SK-N-SH (cell line): ENCODE results near the gene DGKZ. TPM values are rescaled to one million over a fixed set of nuclear protein-coding genes. Genes with fewer than 3 reads are reported as not detected.

ENCODE experiments used
- CTCF ChIA-PET: fragments of 300-600, 350-600 bp; formaldehyde crosslinking; extraction: SDS; loops from one replicate; lab custom pipeline; 2021; lab: Yijun Ruan, JAX
- POLR2A ChIA-PET: fragments of 350-600 bp; sonication (Branson Sonifier 250); formaldehyde crosslinking; extraction: SDS; loops from one replicate; lab custom pipeline; 2020; ENCODE audit warnings: antibody characterized with exemption, inconsistent platforms; lab: Yijun Ruan, JAX
- DNase-seq: peaks from one replicate; pipeline ENCODE4 v3.0.0; 2012
- H2AFZ ChIP-seq: fragments of 200-600 bp; sonication (generic); 2 replicates; pipeline ENCODE4 v1.8.1; 2016; ENCODE audit warnings: antibody characterized with exemption, mild to moderate bottlenecking, low read depth
- H3F3A ChIP-seq: fragments of 200-600 bp; sonication (generic); replicated peaks from 2 replicates; pipeline ENCODE3; 2016; ENCODE audit warnings: antibody characterized with exemption, mild to moderate bottlenecking; ENCODE audit not compliant: insufficient read depth
- H3K27ac ChIP-seq, 2 experiments: fragments of 200-500 bp in 1 of 2; fragments of 200-600 bp in 1 of 2; sonication (Bioruptor generic) in 1 of 2; sonication (generic), shearing (Covaris generic) in 1 of 2; 2 replicates each; pipeline versions ENCODE4 v1.5.1 to v1.6.1; 2014 to 2016; ENCODE audit warnings: low read depth in 2 of 2, inconsistent platforms in 1 of 2, low read length in 1 of 2, mild to moderate bottlenecking in 1 of 2, mixed read lengths in 1 of 2
- H3K27me3 ChIP-seq: fragments of 200-600 bp; sonication (generic), shearing (Covaris generic); 2 replicates; pipeline ENCODE4 v1.6.1; 2016; ENCODE audit warnings: mixed run types; ENCODE audit not compliant: insufficient read depth
- H3K36me3 ChIP-seq, 2 experiments: fragments of 200-500 bp in 1 of 2; fragments of 200-600 bp in 1 of 2; sonication (Bioruptor generic) in 1 of 2; sonication (generic) in 1 of 2; replicated peaks in 1 of 2; 2 replicates each; pipeline versions ENCODE3 to v1.5.1; 2014 to 2016; ENCODE audit warnings: low read length in 1 of 2, mild to moderate bottlenecking in 1 of 2; ENCODE audit not compliant: insufficient read depth in 2 of 2, control insufficient read depth in 1 of 2
- H3K4me1 ChIP-seq, 2 experiments: fragments of 200-500 bp in 1 of 2; fragments of 200-600 bp in 1 of 2; sonication (Bioruptor generic) in 1 of 2; sonication (generic), shearing (Covaris generic) in 1 of 2; 2 replicates each; pipeline versions ENCODE4 v1.5.1 to v1.6.1; 2014 to 2016; ENCODE audit warnings: low read depth in 1 of 2, low read length in 1 of 2, mixed run types in 1 of 2; ENCODE audit not compliant: insufficient read depth in 2 of 2, control insufficient read depth in 1 of 2
- H3K4me2 ChIP-seq: fragments of 200-600 bp; sonication (generic), shearing (Covaris generic); 2 replicates; pipeline ENCODE4 v1.6.1; 2017; ENCODE audit warnings: mixed run types
- H3K4me3 ChIP-seq, 2 experiments: fragments of 200-500 bp in 1 of 2; fragments of 200-600 bp in 1 of 2; sonication (Bioruptor generic) in 1 of 2; sonication (generic), shearing (Covaris generic) in 1 of 2; 2 replicates each; pipeline versions ENCODE4 v1.5.1 to v1.8.1; 2014 to 2016; ENCODE audit warnings: low read depth in 2 of 2, inconsistent platforms in 1 of 2, low read length in 1 of 2, mild to moderate bottlenecking in 1 of 2, mixed read lengths in 1 of 2, moderate library complexity in 1 of 2
- H3K79me2 ChIP-seq: fragments of 200-600 bp; sonication (generic); 2 replicates; pipeline ENCODE4 v1.8.1; 2017; ENCODE audit warnings: mild to moderate bottlenecking; ENCODE audit not compliant: insufficient read depth
- H3K9ac ChIP-seq: fragments of 200-600 bp; sonication (generic); 2 replicates; pipeline ENCODE4 v1.6.1; 2017; ENCODE audit warnings: mixed run types
- H3K9me2 ChIP-seq: fragments of 200-600 bp; sonication (generic); 2 replicates; pipeline ENCODE4 v1.6.1; 2017; ENCODE audit warnings: mixed run types
- H3K9me3 ChIP-seq: fragments of 200-600 bp; sonication (generic); 2 replicates; pipeline ENCODE4 v1.6.1; 2017; ENCODE audit warnings: mixed run types, mild to moderate bottlenecking, moderate library complexity
- H4K20me1 ChIP-seq: fragments of 200-600 bp; sonication (generic); 2 replicates; pipeline ENCODE4 v1.6.1; 2017; ENCODE audit warnings: mild to moderate bottlenecking, mixed run types; ENCODE audit not compliant: insufficient read depth
- CHD2 ChIP-seq: fragments of 150-350 bp; IDR thresholded peaks from 2 replicates; pipeline ENCODE4 v1.6.1; 2018; ENCODE audit warnings: low read length; ENCODE audit not compliant: partially characterized antibody
- ELF1 ChIP-seq: IDR thresholded peaks from 2 replicates; pipeline ENCODE4 v1.4.0; 2012
- EP300 ChIP-seq, 2 experiments: IDR thresholded peaks; 2 replicates each; pipeline versions ENCODE4 v1.4.0 to v1.6.1; 2012; ENCODE audit warnings: borderline replicate concordance in 1 of 2, low read depth in 1 of 2, low read length in 1 of 2
- EZH2phosphoT487 ChIP-seq: fragments of 200-600 bp; sonication (generic); IDR thresholded peaks from 2 replicates; pipeline ENCODE4 v1.6.1; 2017; ENCODE audit warnings: low read depth, mixed run types, mild to moderate bottlenecking, antibody characterized with exemption, moderate library complexity, borderline replicate concordance
- FOSL2 ChIP-seq: IDR thresholded peaks from 2 replicates; pipeline ENCODE4 v1.4.0; 2012; ENCODE audit warnings: low read depth, mild to moderate bottlenecking, moderate library complexity, borderline replicate concordance
- FOXM1 ChIP-seq: IDR thresholded peaks from 2 replicates; pipeline ENCODE4 v1.4.0; 2012; ENCODE audit warnings: low read depth, mild to moderate bottlenecking
- IRF3 ChIP-seq: fragments of 150-350 bp; IDR thresholded peaks from 2 replicates; pipeline ENCODE4 v1.6.1; 2016; ENCODE audit warnings: mild to moderate bottlenecking, low read depth, low read length
- JUND ChIP-seq: IDR thresholded peaks from 2 replicates; pipeline ENCODE4 v1.4.0; 2012
- NRF1 ChIP-seq: IDR thresholded peaks from 2 replicates; pipeline ENCODE4 v1.6.1; 2012; ENCODE audit warnings: low read depth, mild to moderate bottlenecking, low read length
- PBX3 ChIP-seq: IDR thresholded peaks from 2 replicates; pipeline ENCODE4; 2012
- RAD21 ChIP-seq: IDR thresholded peaks from 2 replicates; pipeline ENCODE4 v1.6.1; 2012; ENCODE audit warnings: mild to moderate bottlenecking, low read length
- RFX5 ChIP-seq: IDR thresholded peaks from 2 replicates; pipeline ENCODE4 v1.6.1; 2012; ENCODE audit warnings: mild to moderate bottlenecking, improper control_type of control experiment, low read length
- RXRA ChIP-seq: IDR thresholded peaks from 2 replicates; pipeline ENCODE4 v1.4.0; 2012; ENCODE audit warnings: low read depth, mild to moderate bottlenecking, borderline replicate concordance
- SIN3A ChIP-seq: IDR thresholded peaks from 2 replicates; pipeline ENCODE4 v1.6.1; 2012; ENCODE audit warnings: low read depth, mild to moderate bottlenecking, low read length, moderate library complexity, borderline replicate concordance
- SMC3 ChIP-seq: IDR thresholded peaks from 2 replicates; pipeline ENCODE4 v1.6.1; 2012; ENCODE audit warnings: low read depth, low read length, improper control_type of control experiment
- TAF1 ChIP-seq: IDR thresholded peaks from 2 replicates; pipeline ENCODE4 v1.6.1; 2012; ENCODE audit warnings: low read depth, mild to moderate bottlenecking, low read length, moderate library complexity, borderline replicate concordance
- TEAD4 ChIP-seq: IDR thresholded peaks from 2 replicates; pipeline ENCODE4 v1.4.0; 2012; ENCODE audit warnings: mild to moderate bottlenecking, borderline replicate concordance; ENCODE audit not compliant: insufficient read depth
- USF1 ChIP-seq: IDR thresholded peaks from 2 replicates; pipeline ENCODE4 v1.4.0; 2012; ENCODE audit warnings: low read depth, borderline replicate concordance
- YY1 ChIP-seq: IDR thresholded peaks from 2 replicates; pipeline ENCODE4 v1.4.0; 2012; ENCODE audit warnings: low read depth, mild to moderate bottlenecking
- WGBS: methylation state at CpG from one replicate; pipeline ENCODE4 v1.1.6; 2017; ENCODE audit warnings: low lambda C conversion rate; 5-methylcytosine and 5-hydroxymethylcytosine counted together
- polyA plus RNA-seq, 3 experiments: library from polyadenylated mRNA; depleted of rRNA; stranded (reverse); fragments of >200 nt; gene quantifications; 2 replicates each; pipeline ENCODE4 v1.2.3, GENCODE V29; 2012

The DGKZ gene
- polyA plus RNA-seq, 1 of the 3 experiments (the other 2 are of a cell fraction) = 33.2 TPM

GRCh38 chr11:46341454-46341853 lies 5.8 kb upstream of the DGKZ start:
- CTCF ChIA-PET = interaction anchor here (1.2 to 17.7 kb wide), 5 partner anchors 11 to 102 kb away, joined by 3 to 423 read pairs (median 7); no protein-coding TSS in a partner anchor
- no peak overlapping the region for H2AFZ ChIP-seq

More at GRCh38 chr11:46341454-46341853, 5.8 kb upstream of the DGKZ start:
- Histone ChIP-seq H3K9me2 (no peaks in the 10 kb centered on the region), H3K4me1 (peaks cover 9 to 13% of the 10 kb centered on the region in 2 experiments; a peak in 3 of 4 replicates), H3K36me3 (no peaks in the 10 kb centered on the region), H3K79me2 (no peaks in the 10 kb centered on the region), H3K4me3 (no peak overlapping the region), H3K9me3 (no peaks in the 10 kb centered on the region), H3K4me2 (no peak overlapping the region), H3K9ac (no peak overlapping the region), H4K20me1 (no peaks in the 10 kb centered on the region), H3K27ac (no peak overlapping the region), H3K27me3 (no peaks in the 10 kb centered on the region), H3F3A (no peaks in the 10 kb centered on the region)
- POLR2A ChIA-PET = no interaction called here
- WGBS = 88% methylated on average over 3 of the region's 3 CpGs
- DNase-seq = no peak
- TF ChIP-seq SIN3A (no peak), USF1 (no peak), NRF1 (no peak), YY1 (no peak), RFX5 (no peak), FOXM1 (no peak), CHD2 (no peak), EP300 (IDR thresholded peaks at IDR 0.05; ENCODE audit: borderline replicate concordance in 1 of 2, low read depth in 1 of 2, low read length in 1 of 2) (no peak), JUND (no peak), RAD21 (no peak), TEAD4 (no peak), RXRA (no peak), TAF1 (no peak), SMC3 (no peak), FOSL2 (no peak), ELF1 (no peak), EZH2phosphoT487 (no peak), PBX3 (no peak), IRF3 (no peak)
